HepG2 (cell line): ENCODE measurements around the gene PTGR2. TPM values are rescaled to one million over a fixed set of nuclear protein-coding genes. Genes with fewer than 3 reads are reported as not detected.
A peak's percentile ranks its signal among the peaks of the same experiment; 100 is the strongest.

ENCODE experiments used
- ESRRA ChIP-seq: sonication (generic); formaldehyde crosslinking; IDR thresholded peaks from 2 replicates; pipeline ENCODE4 v1.5.1; 2020; ENCODE audit warnings: mild to moderate bottlenecking, low read depth, missing genetic modification reagents
- HNF1B ChIP-seq: sonication (generic); formaldehyde crosslinking; IDR thresholded peaks from 2 replicates; pipeline ENCODE4 v1.5.1; 2020; ENCODE audit warnings: mild to moderate bottlenecking, moderate library complexity, missing genetic modification reagents
- IKZF1 ChIP-seq: fragments of 450-650 bp; IDR thresholded peaks from 2 replicates; pipeline ENCODE4 v1.7.1; 2016
- IKZF4 ChIP-seq: sonication (generic); formaldehyde crosslinking; IDR thresholded peaks from 2 replicates; pipeline ENCODE4 v1.5.1; 2020; ENCODE audit warnings: borderline replicate concordance, mild to moderate bottlenecking, low read depth, missing genetic modification reagents; ENCODE audit errors: not compliant biosample characterization
- KLF13 ChIP-seq: sonication (generic); formaldehyde crosslinking; IDR thresholded peaks from 2 replicates; pipeline ENCODE4 v1.4.0; 2020; ENCODE audit warnings: mild to moderate bottlenecking, missing genetic modification reagents
- KLF16 ChIP-seq, 2 experiments: sonication (generic) in 1 of 2; formaldehyde crosslinking in 1 of 2; IDR thresholded peaks; 2 replicates each; pipeline versions ENCODE4 v1.6.1 to v1.8.0; 2016 to 2023; ENCODE audit warnings: missing genetic modification reagents in 2 of 2, missing compliant biosample characterization in 1 of 2
- REPIN1 ChIP-seq: sonication (generic); formaldehyde crosslinking; IDR thresholded peaks from 2 replicates; pipeline ENCODE4 v1.8.0; 2022; ENCODE audit warnings: missing genetic modification reagents, low read depth, mild to moderate bottlenecking, borderline replicate concordance
- YEATS2 ChIP-seq: sonication (generic); formaldehyde crosslinking; IDR thresholded peaks from 2 replicates; pipeline ENCODE4 v1.4.0; 2020; ENCODE audit warnings: missing genetic modification reagents, borderline replicate concordance
- ZFP36L2 ChIP-seq: sonication (generic); formaldehyde crosslinking; IDR thresholded peaks from 2 replicates; pipeline ENCODE4 v1.4.0; 2020; ENCODE audit warnings: missing genetic modification reagents
- ZNF337 ChIP-seq: sonication (generic); formaldehyde crosslinking; IDR thresholded peaks from 2 replicates; pipeline ENCODE4 v1.5.1; 2020; ENCODE audit warnings: missing genetic modification reagents, low read depth, mild to moderate bottlenecking, borderline replicate concordance
- ZNF33B ChIP-seq: sonication (generic); formaldehyde crosslinking; IDR thresholded peaks from 2 replicates; pipeline ENCODE4 v1.5.1; 2020; ENCODE audit warnings: mild to moderate bottlenecking, missing genetic modification reagents
- ZNF674 ChIP-seq: sonication (generic); formaldehyde crosslinking; IDR thresholded peaks from 2 replicates; pipeline ENCODE4 v1.5.0; 2020; ENCODE audit warnings: low read depth, mild to moderate bottlenecking, missing genetic modification reagents
- ZNF775 ChIP-seq: sonication (generic); formaldehyde crosslinking; IDR thresholded peaks from 2 replicates; pipeline ENCODE4 v1.4.0; 2020; ENCODE audit warnings: missing genetic modification reagents, mild to moderate bottlenecking, moderate library complexity, borderline replicate concordance
- ZNF780A ChIP-seq: sonication (generic); formaldehyde crosslinking; IDR thresholded peaks from 2 replicates; pipeline ENCODE4 v1.8.0; 2022; ENCODE audit warnings: mild to moderate bottlenecking, missing genetic modification reagents, moderate library complexity
- polyA plus RNA-seq, 8 experiments: library from polyadenylated mRNA; depleted of rRNA in 3 of 8; stranded (reverse) in 7 of 8; unstranded in 1 of 8; fragments of >200 nt; fragmentation: Illumina TruSeq in 4 of 8; extraction: Trizol in 4 of 8; gene quantifications; 2 replicates each; pipeline versions ENCODE4 v1.2.1 to v1.2.3, GENCODE V29; 2011 to 2016; ENCODE audit warnings: low read depth in 4 of 8, missing spikeins in 1 of 8, mixed read lengths in 1 of 8; ENCODE audit not compliant: insufficient read depth in 1 of 8
- total RNA-seq, 5 experiments: library from RNA; depleted of rRNA; stranded (reverse); fragments of >200 nt; fragmentation: Illumina TruSeq; extraction: Trizol; gene quantifications; 2 replicates each; pipeline ENCODE4 v1.2.3, GENCODE V29; 2016; ENCODE audit warnings: low read depth in 1 of 5
- TF ChIP-seq, protein P1 (sequence below): IDR thresholded peaks from 2 replicates; pipeline ENCODE4 v1.6.1; 2012; ENCODE audit warnings: low read depth, low read length, improper control_type of control experiment
- TF ChIP-seq, protein P2 (sequence below): sonication (generic); formaldehyde crosslinking; IDR thresholded peaks from 2 replicates; pipeline ENCODE4 v1.8.1; 2023; ENCODE audit warnings: mild to moderate bottlenecking, missing genetic modification reagents, borderline replicate concordance
- TF ChIP-seq, protein P3 (sequence below): sonication (generic); formaldehyde crosslinking; IDR thresholded peaks from 2 replicates; pipeline ENCODE4 v1.5.0; 2020; ENCODE audit warnings: missing genetic modification reagents, mild to moderate bottlenecking, borderline replicate concordance
- TF ChIP-seq, protein P4 (sequence below): sonication (generic); formaldehyde crosslinking; IDR thresholded peaks from 2 replicates; pipeline ENCODE4 v1.9.0; 2021; ENCODE audit warnings: mild to moderate bottlenecking, missing genetic modification reagents

The PTGR2 gene
- total and polyA plus RNA-seq, 2 of the 13 experiments (the other 11 are each of a cell fraction or from before 2014, with no cell fraction given) = 3.0 to 4.3 TPM

DNA sequence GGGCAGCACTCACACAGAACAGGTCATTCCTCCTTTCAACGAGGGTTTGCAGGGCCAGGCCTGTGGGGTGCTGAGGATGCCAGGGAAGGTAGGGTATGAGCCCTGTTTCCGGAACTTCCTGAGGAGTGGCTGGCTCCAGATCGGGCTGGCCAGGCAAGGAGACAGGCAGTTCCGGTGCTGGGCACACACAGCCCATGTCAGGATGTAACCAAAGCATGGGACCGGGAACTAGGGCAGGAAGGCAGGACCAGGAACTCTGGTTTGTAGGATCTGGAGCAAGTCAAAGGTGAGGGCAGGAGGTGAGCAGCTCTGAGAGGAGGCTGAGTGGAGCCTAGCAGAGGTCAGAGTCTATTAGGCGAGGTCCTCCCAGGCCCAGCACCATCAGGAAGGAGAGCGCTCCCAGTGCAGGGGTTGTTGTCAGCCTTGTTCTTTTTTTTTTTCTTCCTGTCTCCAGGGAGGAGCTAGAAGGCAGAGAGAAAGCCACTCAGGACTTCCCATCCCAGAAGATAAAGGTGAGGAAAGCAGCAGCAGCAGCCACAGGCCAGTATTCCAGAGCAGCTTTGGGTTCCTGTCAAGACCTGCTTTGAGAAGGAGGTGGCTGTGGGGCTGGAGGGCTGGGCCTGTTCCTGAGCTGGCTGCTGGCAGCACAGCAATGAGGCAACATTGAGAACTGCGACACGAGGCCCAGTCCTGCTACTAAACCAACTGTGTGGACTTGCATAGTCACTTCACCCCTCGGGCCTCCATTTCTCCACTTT is 49.0 kb upstream of the PTGR2 start (continued):
- TF ChIP-seq ZNF780A (CRISPR knock-in tag) (no peak), IKZF4 (CRISPR knock-in tag) (no peak), YEATS2 (peak; percentile 41; the same call in 1 of the 2 replicates), ZNF33B (CRISPR knock-in tag) (no peak), REPIN1 (no peak), ZNF674 (CRISPR knock-in tag) (no peak), ZNF337 (CRISPR knock-in tag) (no peak), IKZF1 (no peak), KLF16 (CRISPR knock-in tag; IDR thresholded peaks at IDR 0.05) (0 out of 4 replicates have a peak, but pooled peaks of 1 of the 2 experiments have one; percentile 25), ESRRA (no peak), ZNF775 (no peak), ZFP36L2 (no peak), KLF13 (CRISPR knock-in tag) (no peak), HNF1B (CRISPR knock-in tag) (no peak)
- TF ChIP-seq, protein P1, sequence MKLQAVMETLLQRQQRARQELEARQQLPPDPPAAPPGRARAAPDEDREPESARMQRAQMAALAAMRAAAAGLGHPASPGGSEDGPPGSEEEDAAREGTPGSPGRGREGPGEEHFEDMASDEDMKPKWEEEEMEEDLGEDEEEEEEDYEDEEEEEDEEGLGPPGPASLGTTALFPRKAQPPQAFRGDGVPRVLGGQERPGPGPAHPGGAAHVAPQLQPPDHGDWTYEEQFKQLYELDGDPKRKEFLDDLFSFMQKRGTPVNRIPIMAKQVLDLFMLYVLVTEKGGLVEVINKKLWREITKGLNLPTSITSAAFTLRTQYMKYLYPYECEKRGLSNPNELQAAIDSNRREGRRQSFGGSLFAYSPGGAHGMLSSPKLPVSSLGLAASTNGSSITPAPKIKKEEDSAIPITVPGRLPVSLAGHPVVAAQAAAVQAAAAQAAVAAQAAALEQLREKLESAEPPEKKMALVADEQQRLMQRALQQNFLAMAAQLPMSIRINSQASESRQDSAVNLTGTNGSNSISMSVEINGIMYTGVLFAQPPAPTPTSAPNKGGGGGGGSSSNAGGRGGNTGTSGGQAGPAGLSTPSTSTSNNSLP = no peak
- TF ChIP-seq, protein P2, sequence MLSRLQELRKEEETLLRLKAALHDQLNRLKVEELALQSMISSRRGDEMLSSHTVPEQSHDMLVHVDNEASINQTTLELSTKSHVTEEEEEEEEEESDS (CRISPR knock-in tag) = no peak
- TF ChIP-seq, protein P3, sequence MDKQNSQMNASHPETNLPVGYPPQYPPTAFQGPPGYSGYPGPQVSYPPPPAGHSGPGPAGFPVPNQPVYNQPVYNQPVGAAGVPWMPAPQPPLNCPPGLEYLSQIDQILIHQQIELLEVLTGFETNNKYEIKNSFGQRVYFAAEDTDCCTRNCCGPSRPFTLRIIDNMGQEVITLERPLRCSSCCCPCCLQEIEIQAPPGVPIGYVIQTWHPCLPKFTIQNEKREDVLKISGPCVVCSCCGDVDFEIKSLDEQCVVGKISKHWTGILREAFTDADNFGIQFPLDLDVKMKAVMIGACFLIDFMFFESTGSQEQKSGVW (CRISPR knock-in tag) = no peak
- TF ChIP-seq, protein P4, sequence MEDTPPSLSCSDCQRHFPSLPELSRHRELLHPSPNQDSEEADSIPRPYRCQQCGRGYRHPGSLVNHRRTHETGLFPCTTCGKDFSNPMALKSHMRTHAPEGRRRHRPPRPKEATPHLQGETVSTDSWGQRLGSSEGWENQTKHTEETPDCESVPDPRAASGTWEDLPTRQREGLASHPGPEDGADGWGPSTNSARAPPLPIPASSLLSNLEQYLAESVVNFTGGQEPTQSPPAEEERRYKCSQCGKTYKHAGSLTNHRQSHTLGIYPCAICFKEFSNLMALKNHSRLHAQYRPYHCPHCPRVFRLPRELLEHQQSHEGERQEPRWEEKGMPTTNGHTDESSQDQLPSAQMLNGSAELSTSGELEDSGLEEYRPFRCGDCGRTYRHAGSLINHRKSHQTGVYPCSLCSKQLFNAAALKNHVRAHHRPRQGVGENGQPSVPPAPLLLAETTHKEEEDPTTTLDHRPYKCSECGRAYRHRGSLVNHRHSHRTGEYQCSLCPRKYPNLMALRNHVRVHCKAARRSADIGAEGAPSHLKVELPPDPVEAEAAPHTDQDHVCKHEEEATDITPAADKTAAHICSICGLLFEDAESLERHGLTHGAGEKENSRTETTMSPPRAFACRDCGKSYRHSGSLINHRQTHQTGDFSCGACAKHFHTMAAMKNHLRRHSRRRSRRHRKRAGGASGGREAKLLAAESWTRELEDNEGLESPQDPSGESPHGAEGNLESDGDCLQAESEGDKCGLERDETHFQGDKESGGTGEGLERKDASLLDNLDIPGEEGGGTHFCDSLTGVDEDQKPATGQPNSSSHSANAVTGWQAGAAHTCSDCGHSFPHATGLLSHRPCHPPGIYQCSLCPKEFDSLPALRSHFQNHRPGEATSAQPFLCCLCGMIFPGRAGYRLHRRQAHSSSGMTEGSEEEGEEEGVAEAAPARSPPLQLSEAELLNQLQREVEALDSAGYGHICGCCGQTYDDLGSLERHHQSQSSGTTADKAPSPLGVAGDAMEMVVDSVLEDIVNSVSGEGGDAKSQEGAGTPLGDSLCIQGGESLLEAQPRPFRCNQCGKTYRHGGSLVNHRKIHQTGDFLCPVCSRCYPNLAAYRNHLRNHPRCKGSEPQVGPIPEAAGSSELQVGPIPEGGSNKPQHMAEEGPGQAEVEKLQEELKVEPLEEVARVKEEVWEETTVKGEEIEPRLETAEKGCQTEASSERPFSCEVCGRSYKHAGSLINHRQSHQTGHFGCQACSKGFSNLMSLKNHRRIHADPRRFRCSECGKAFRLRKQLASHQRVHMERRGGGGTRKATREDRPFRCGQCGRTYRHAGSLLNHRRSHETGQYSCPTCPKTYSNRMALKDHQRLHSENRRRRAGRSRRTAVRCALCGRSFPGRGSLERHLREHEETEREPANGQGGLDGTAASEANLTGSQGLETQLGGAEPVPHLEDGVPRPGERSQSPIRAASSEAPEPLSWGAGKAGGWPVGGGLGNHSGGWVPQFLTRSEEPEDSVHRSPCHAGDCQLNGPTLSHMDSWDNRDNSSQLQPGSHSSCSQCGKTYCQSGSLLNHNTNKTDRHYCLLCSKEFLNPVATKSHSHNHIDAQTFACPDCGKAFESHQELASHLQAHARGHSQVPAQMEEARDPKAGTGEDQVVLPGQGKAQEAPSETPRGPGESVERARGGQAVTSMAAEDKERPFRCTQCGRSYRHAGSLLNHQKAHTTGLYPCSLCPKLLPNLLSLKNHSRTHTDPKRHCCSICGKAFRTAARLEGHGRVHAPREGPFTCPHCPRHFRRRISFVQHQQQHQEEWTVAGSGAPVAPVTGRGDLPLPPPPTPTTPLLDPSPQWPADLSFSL (CRISPR knock-in tag) = no peak
